Neuronal stem cell (in vitro differentiated cells): Measurements from ENCODE around the gene AGK.

Experiments
- DNase-seq: peaks from one replicate; pipeline ENCODE4 v3.0.0-alpha.2; 2013; ENCODE audit warnings: low spot score
- H2AFZ ChIP-seq: one replicate; pipeline ENCODE4 v1.6.1; 2013; ENCODE audit warnings: mild to moderate bottlenecking, low read length, inconsistent platforms
- H2AK5ac ChIP-seq: 2 replicates; pipeline ENCODE4 v1.6.1; 2013; ENCODE audit warnings: low read depth, mild to moderate bottlenecking, inconsistent platforms, low read length, moderate library complexity, mixed read lengths
- H2BK120ac ChIP-seq: 2 replicates; pipeline ENCODE4 v1.6.1; 2013; ENCODE audit warnings: low read depth, mild to moderate bottlenecking, inconsistent platforms, low read length, moderate library complexity, mixed read lengths
- H2BK12ac ChIP-seq: one replicate; pipeline ENCODE4 v1.6.1; 2013; ENCODE audit warnings: low read length, inconsistent platforms
- H2BK15ac ChIP-seq: 2 replicates; pipeline ENCODE4 v1.6.1; 2013; ENCODE audit warnings: mild to moderate bottlenecking, low read length, inconsistent platforms, mixed read lengths
- H2BK5ac ChIP-seq: one replicate; pipeline ENCODE4 v1.6.1; 2013; ENCODE audit warnings: inconsistent platforms, mild to moderate bottlenecking, low read length, moderate library complexity
- H3K14ac ChIP-seq: one replicate; pipeline ENCODE4 v1.6.1; 2013; ENCODE audit warnings: low read length, inconsistent platforms
- H3K18ac ChIP-seq: 2 replicates; pipeline ENCODE4 v1.6.1; 2013; ENCODE audit warnings: low read length, inconsistent platforms
- H3K23ac ChIP-seq: 2 replicates; pipeline ENCODE4 v1.6.1; 2013; ENCODE audit warnings: low read depth, mild to moderate bottlenecking, mixed read lengths, low read length, inconsistent platforms; ENCODE audit not compliant: poor library complexity
- H3K27ac ChIP-seq: replicated peaks from 3 replicates; pipeline ENCODE4 v1.5.1; 2013; ENCODE audit warnings: low read length, inconsistent platforms
- H3K27me3 ChIP-seq, 3 experiments: 2 replicates each; pipeline ENCODE4 v1.6.1; 2013; ENCODE audit warnings: low read length in 3 of 3, mild to moderate bottlenecking in 2 of 3, inconsistent platforms in 1 of 3, low read depth in 1 of 3, mixed read lengths in 1 of 3, moderate library complexity in 1 of 3; ENCODE audit not compliant: control insufficient read depth in 3 of 3, insufficient read depth in 3 of 3
- H3K36me3 ChIP-seq, 2 donors: replicated peaks in 1 of 2; 2 replicates each; pipeline ENCODE4 v1.6.1; 2013; ENCODE audit warnings: low read length in 2 of 2; ENCODE audit not compliant: control insufficient read depth in 2 of 2, insufficient read depth in 2 of 2
- H3K4ac ChIP-seq: 2 replicates; pipeline ENCODE4 v1.6.1; 2013; ENCODE audit warnings: inconsistent platforms, mild to moderate bottlenecking, low read length, moderate library complexity
- H3K4me1 ChIP-seq, 2 donors: 1 replicate in 1 of 2; 2 replicates in 1 of 2; pipeline ENCODE4 v1.6.1; 2013; ENCODE audit warnings: low read length in 2 of 2, low read depth in 1 of 2; ENCODE audit not compliant: control insufficient read depth in 2 of 2, insufficient read depth in 1 of 2
- H3K4me2 ChIP-seq: one replicate; pipeline ENCODE4 v1.6.1; 2013; ENCODE audit warnings: mild to moderate bottlenecking, low read length, inconsistent platforms; ENCODE audit not compliant: insufficient read depth, poor library complexity, severe bottlenecking
- H3K4me3 ChIP-seq, 2 donors: 2 replicates each; pipeline ENCODE4 v1.5.1; 2013; ENCODE audit warnings: low read length in 2 of 2, mild to moderate bottlenecking in 2 of 2, inconsistent platforms in 1 of 2, moderate library complexity in 1 of 2
- H3K79me1 ChIP-seq: one replicate; pipeline ENCODE4 v1.6.1; 2013; ENCODE audit warnings: low read depth, mild to moderate bottlenecking, inconsistent platforms, low read length, moderate library complexity
- H3K9ac ChIP-seq: one replicate; pipeline ENCODE4 v1.6.1; 2013; ENCODE audit warnings: mild to moderate bottlenecking, low read depth, low read length, inconsistent platforms; ENCODE audit not compliant: poor library complexity
- H3K9me3 ChIP-seq, 2 donors: replicated peaks in 1 of 2; 2 replicates each; pipeline versions ENCODE3 to v1.6.1; 2013; ENCODE audit warnings: low read length in 2 of 2, mild to moderate bottlenecking in 2 of 2, inconsistent platforms in 1 of 2, low read depth in 1 of 2, mixed read lengths in 1 of 2, moderate library complexity in 1 of 2; ENCODE audit not compliant: control insufficient read depth in 2 of 2, insufficient read depth in 1 of 2
- H4K8ac ChIP-seq: one replicate; pipeline ENCODE4 v1.6.1; 2013; ENCODE audit warnings: low read depth, mild to moderate bottlenecking, inconsistent platforms, low read length, moderate library complexity
- H4K91ac ChIP-seq: one replicate; pipeline ENCODE4 v1.6.1; 2013; ENCODE audit warnings: low read length, low read depth, mild to moderate bottlenecking, inconsistent platforms; ENCODE audit not compliant: poor library complexity
- WGBS, 2 donors: extraction: QIAGEN DNeasy Blood & Tissue Kit; methylation state at CpG; one replicate each; pipeline ENCODE4 v1.1.7; 2013; ENCODE audit warnings: missing lambda C conversion rate in 2 of 2, mixed read lengths in 1 of 2; ENCODE audit not compliant: insufficient read length in 2 of 2, insufficient replicate concordance in 1 of 2; ENCODE audit errors: extremely low coverage in 2 of 2; 5-methylcytosine and 5-hydroxymethylcytosine counted together

Gene AGK

GRCh38 chr7:141590666-141591065, 39.5 kb downstream of the AGK start:
- H2BK120ac ChIP-seq = no peak overlapping the region
- peaks cover 0 to 2% of the 10 kb centered on the region in 2 donors for H3K4me1 ChIP-seq
- H2BK15ac ChIP-seq = no peak overlapping the region
- H2BK12ac ChIP-seq = no peak overlapping the region
- no peak overlapping the region for H3K27ac ChIP-seq
- no peak overlapping the region for H2AFZ ChIP-seq
- WGBS, 2 donors = no CpG with 5 or more reads among the region's 3 CpGs
- no peak for DNase-seq
- no peak overlapping the region for H3K14ac ChIP-seq
- no peak overlapping the region for H3K4me3 ChIP-seq
- no peaks in the 10 kb centered on the region for H3K9me3 ChIP-seq
- no peak overlapping the region for H3K9ac ChIP-seq
- H3K23ac ChIP-seq = no peak overlapping the region
- no peak overlapping the region for H3K4me2 ChIP-seq
- no peaks in the 10 kb centered on the region for H3K79me1 ChIP-seq
- H4K91ac ChIP-seq = no peak overlapping the region
- no peaks in the 10 kb centered on the region for H3K27me3 ChIP-seq
- H3K4ac ChIP-seq = no peak overlapping the region
- no peak overlapping the region for H2AK5ac ChIP-seq
- no peak overlapping the region for H3K18ac ChIP-seq
- H2BK5ac ChIP-seq = no peak overlapping the region
- H4K8ac ChIP-seq = no peak overlapping the region
- peaks cover 0 to 32% of the 10 kb centered on the region in 2 donors for H3K36me3 ChIP-seq

- H3K4me2 ChIP-seq = no peak overlapping the region
- no peak overlapping the region for H2BK15ac ChIP-seq
- no CpG with 5 or more reads among the region's 2 CpGs for WGBS, 2 donors
- H2BK12ac ChIP-seq = no peak overlapping the region
- H3K23ac ChIP-seq = no peak overlapping the region
- no peaks in the 10 kb centered on the region for H3K9me3 ChIP-seq
- no peak overlapping the region for H2AFZ ChIP-seq
- H4K91ac ChIP-seq = no peak overlapping the region
- H3K27ac ChIP-seq = no peak overlapping the region
- H3K79me1 ChIP-seq = no peaks in the 10 kb centered on the region
- no peak overlapping the region for H2BK120ac ChIP-seq
- H3K27me3 ChIP-seq = no peaks in the 10 kb centered on the region
- no peak overlapping the region for H3K9ac ChIP-seq
- H3K18ac ChIP-seq = no peak overlapping the region
- DNase-seq = no peak
- H2AK5ac ChIP-seq = no peak overlapping the region
- no peak overlapping the region for H3K14ac ChIP-seq
- H2BK5ac ChIP-seq = no peak overlapping the region
- H3K36me3 ChIP-seq = peaks cover 0 to 47% of the 10 kb centered on the region in 2 donors
- no peaks in the 10 kb centered on the region for H3K4me1 ChIP-seq
- H3K4me3 ChIP-seq = no peak overlapping the region
- no peak overlapping the region for H3K4ac ChIP-seq
- no peak overlapping the region for H4K8ac ChIP-seq
Observed at GRCh38 chr7:141593134-141593533, 41.9 kb downstream of the AGK start.

- WGBS, 2 donors = no CpG with 5 or more reads among the region's 2 CpGs
- no peak overlapping the region for H3K9ac ChIP-seq
- no peak overlapping the region for H2BK120ac ChIP-seq
Observed at GRCh38 chr7:141597966-141598365, 46.8 kb downstream of the AGK start.

GRCh38 chr7:141598408-141598807, 47.2 kb downstream of the AGK start:
- Histone ChIP-seq H3K9ac (no peak overlapping the region), H3K18ac (no peak overlapping the region), H3K36me3 (peaks cover 2 to 80% of the 10 kb centered on the region in 2 donors), H2BK15ac (no peak overlapping the region), H2BK120ac (no peak overlapping the region), H2BK12ac (no peak overlapping the region), H2BK5ac (no peak overlapping the region), H3K27me3 (no peaks in the 10 kb centered on the region), H3K14ac (no peak overlapping the region), H3K79me1 (no peaks in the 10 kb centered on the region), H3K4me2 (no peak overlapping the region), H2AFZ (no peak overlapping the region), H3K9me3 (no peaks in the 10 kb centered on the region), H3K4ac (no peak overlapping the region), H4K8ac (no peak overlapping the region), H4K91ac (no peak overlapping the region), H3K4me1 (no peaks in the 10 kb centered on the region), H2AK5ac (no peak overlapping the region), H3K27ac (no peak overlapping the region), H3K4me3 (no peak overlapping the region), H3K23ac (no peak overlapping the region)
- DNase-seq = no peak
- no CpG with 5 or more reads among the region's 2 CpGs for WGBS, 2 donors

More at GRCh38 chr7:141597966-141598365, 46.8 kb downstream of the AGK start:
- Histone ChIP-seq H3K14ac (no peak overlapping the region), H3K36me3 (peaks cover 2 to 80% of the 10 kb centered on the region in 2 donors), H3K9me3 (no peaks in the 10 kb centered on the region), H2BK5ac (no peak overlapping the region), H3K4me2 (no peak overlapping the region), H3K27ac (no peak overlapping the region), H2AFZ (no peak overlapping the region), H2BK15ac (no peak overlapping the region), H3K27me3 (no peaks in the 10 kb centered on the region), H2BK12ac (no peak overlapping the region), H3K18ac (no peak overlapping the region), H3K79me1 (no peaks in the 10 kb centered on the region), H3K4me3 (no peak overlapping the region), H4K91ac (no peak overlapping the region), H2AK5ac (no peak overlapping the region), H3K23ac (no peak overlapping the region), H3K4ac (no peak overlapping the region), H4K8ac (no peak overlapping the region), H3K4me1 (no peaks in the 10 kb centered on the region)
- no peak for DNase-seq
